SK-N-SH treated with all-trans-retinoic acid at 6 μM for 48 hours (cell line): ENCODE data around the gene PAK5.

Source experiments
- ATAC-seq: fragments of 200-7000 bp; cut with Tn5 transposase; 3 replicates; pipeline ENCODE4 v1.9.1; 2020; ENCODE audit warnings: mild to moderate bottlenecking, moderate library complexity
- ARNTL ChIP-seq: fragments of 450-650 bp; formaldehyde crosslinking; IDR thresholded peaks from 2 replicates; pipeline ENCODE4 v1.5.0; 2020; ENCODE audit warnings: low read depth, mild to moderate bottlenecking, moderate library complexity, borderline replicate concordance
- BACH2 ChIP-seq: fragments of 250-450 bp; sonication (Bioruptor Pico); IDR thresholded peaks from 2 replicates; pipeline ENCODE4 v1.9.0; 2021; ENCODE audit warnings: mild to moderate bottlenecking, borderline replicate concordance
- CSDC2 ChIP-seq: fragments of 250-450 bp; sonication (Bioruptor Pico); IDR thresholded peaks from 2 replicates; pipeline ENCODE4 v1.5.0; 2020; ENCODE audit warnings: mild to moderate bottlenecking, moderate library complexity
- GLIS3 ChIP-seq: fragments of 250-450 bp; sonication (Bioruptor Pico); IDR thresholded peaks from 2 replicates; pipeline ENCODE4 v1.5.0; 2020; ENCODE audit warnings: mild to moderate bottlenecking, moderate library complexity
- ISL1 ChIP-seq: fragments of 250-450 bp; sonication (Bioruptor Pico); IDR thresholded peaks from 2 replicates; pipeline ENCODE4 v2.1.2; 2022; ENCODE audit warnings: mild to moderate bottlenecking, moderate library complexity
- OSR1 ChIP-seq: fragments of 250-450 bp; sonication (Bioruptor Pico); IDR thresholded peaks from 2 replicates; pipeline ENCODE4 v1.8.0; 2022; ENCODE audit warnings: moderate library complexity, mild to moderate bottlenecking, inconsistent platforms
- PPARA ChIP-seq: fragments of 250-450 bp; sonication (Bioruptor Pico); IDR thresholded peaks from 2 replicates; pipeline ENCODE4 v1.5.0; 2020; ENCODE audit warnings: mild to moderate bottlenecking, borderline replicate concordance
- RARB ChIP-seq: fragments of 250-450 bp; sonication (Bioruptor Pico); IDR thresholded peaks from 2 replicates; pipeline ENCODE4 v1.8.0; 2021; ENCODE audit warnings: mild to moderate bottlenecking, moderate library complexity
- SNAI2 ChIP-seq: fragments of 250-450 bp; sonication (Bioruptor Pico); IDR thresholded peaks from 2 replicates; pipeline ENCODE4 v1.5.0; 2020; ENCODE audit warnings: mild to moderate bottlenecking, moderate library complexity
- TCF4 ChIP-seq: fragments of 250-450 bp; sonication (Bioruptor Pico); IDR thresholded peaks from 2 replicates; pipeline ENCODE4 v1.8.0; 2021; ENCODE audit warnings: mild to moderate bottlenecking, moderate library complexity, borderline replicate concordance
- TOX ChIP-seq: fragments of 250-450 bp; sonication (Bioruptor Pico); IDR thresholded peaks from 2 replicates; pipeline ENCODE4 v1.8.0; 2021; ENCODE audit warnings: mild to moderate bottlenecking, moderate library complexity, borderline replicate concordance
- ZC3H10 ChIP-seq: fragments of 250-450 bp; sonication (Bioruptor Pico); IDR thresholded peaks from 2 replicates; pipeline ENCODE4 v1.5.1; 2021; ENCODE audit warnings: mild to moderate bottlenecking, moderate library complexity
- ZFP3 ChIP-seq: fragments of 250-450 bp; sonication (Bioruptor Pico); IDR thresholded peaks from 2 replicates; pipeline ENCODE4 v1.5.0; 2020; ENCODE audit warnings: mild to moderate bottlenecking, moderate library complexity
- ZFP30 ChIP-seq: fragments of 450-650 bp; formaldehyde crosslinking; IDR thresholded peaks from 2 replicates; pipeline ENCODE4 v1.5.0; 2022; ENCODE audit warnings: mild to moderate bottlenecking, moderate library complexity
- ZNF565 ChIP-seq: fragments of 450-650 bp; formaldehyde crosslinking; conservative IDR thresholded peaks from 2 replicates; pipeline ENCODE4 v1.5.0; 2020; ENCODE audit warnings: low read depth, mild to moderate bottlenecking, moderate library complexity
- ZNF70 ChIP-seq: fragments of 450-650 bp; formaldehyde crosslinking; IDR thresholded peaks from 2 replicates; pipeline ENCODE4 v1.5.0; 2020; ENCODE audit warnings: mild to moderate bottlenecking, moderate library complexity
- TF ChIP-seq, protein P1 (sequence below): fragments of 250-450 bp; sonication (Bioruptor Pico); IDR thresholded peaks from 2 replicates; pipeline ENCODE4 v1.8.0; 2021; ENCODE audit warnings: low read depth, mild to moderate bottlenecking, moderate library complexity, borderline replicate concordance
- TF ChIP-seq, protein P2 (sequence below): fragments of 250-450 bp; sonication (Bioruptor Pico); IDR thresholded peaks from 2 replicates; pipeline ENCODE4 v1.5.0; 2020; ENCODE audit warnings: mild to moderate bottlenecking, moderate library complexity
- TF ChIP-seq, protein P3 (sequence below): fragments of 250-450 bp; sonication (Bioruptor Pico); IDR thresholded peaks from 2 replicates; pipeline ENCODE4 v1.5.1; 2021; ENCODE audit warnings: mild to moderate bottlenecking, moderate library complexity
- TF ChIP-seq, protein P4 (sequence below): fragments of 250-450 bp; sonication (Bioruptor Pico); IDR thresholded peaks from 2 replicates; pipeline ENCODE4 v1.5.1; 2020; ENCODE audit warnings: low read depth, mild to moderate bottlenecking, moderate library complexity

The PAK5 gene

DNA sequence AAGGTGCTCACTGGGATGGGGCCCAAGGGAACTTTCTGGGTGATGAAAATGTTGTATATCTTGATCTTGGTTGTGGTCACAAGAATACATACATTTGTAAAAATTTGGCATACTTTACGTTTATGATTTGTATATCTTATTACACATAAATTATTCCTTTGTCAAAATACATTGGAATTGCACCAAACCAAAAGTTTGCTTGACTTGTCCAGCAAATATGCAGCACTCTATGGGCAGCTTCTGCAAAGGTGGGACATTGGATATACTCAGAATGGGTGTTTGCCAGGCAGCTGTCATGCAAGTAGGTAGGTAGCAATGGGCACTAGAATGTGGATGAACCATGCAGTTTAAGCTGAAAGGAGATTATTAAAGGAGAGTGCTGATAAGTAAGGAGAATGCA is 246.5 kb downstream of the PAK5 start (continued):
- TF ChIP-seq, protein P1, sequence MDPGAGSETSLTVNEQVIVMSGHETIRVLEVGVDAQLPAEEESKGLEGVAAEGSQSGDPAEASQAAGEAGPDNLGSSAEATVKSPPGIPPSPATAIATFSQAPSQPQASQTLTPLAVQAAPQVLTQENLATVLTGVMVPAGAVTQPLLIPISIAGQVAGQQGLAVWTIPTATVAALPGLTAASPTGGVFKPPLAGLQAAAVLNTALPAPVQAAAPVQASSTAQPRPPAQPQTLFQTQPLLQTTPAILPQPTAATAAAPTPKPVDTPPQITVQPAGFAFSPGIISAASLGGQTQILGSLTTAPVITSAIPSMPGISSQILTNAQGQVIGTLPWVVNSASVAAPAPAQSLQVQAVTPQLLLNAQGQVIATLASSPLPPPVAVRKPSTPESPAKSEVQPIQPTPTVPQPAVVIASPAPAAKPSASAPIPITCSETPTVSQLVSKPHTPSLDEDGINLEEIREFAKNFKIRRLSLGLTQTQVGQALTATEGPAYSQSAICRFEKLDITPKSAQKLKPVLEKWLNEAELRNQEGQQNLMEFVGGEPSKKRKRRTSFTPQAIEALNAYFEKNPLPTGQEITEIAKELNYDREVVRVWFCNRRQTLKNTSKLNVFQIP: no peak
- TF ChIP-seq ZNF70 (CRISPR knock-in tag) (no peak), RARB (CRISPR knock-in tag) (no peak), TCF4 (CRISPR knock-in tag) (no peak), ARNTL (CRISPR knock-in tag) (no peak), SNAI2 (CRISPR knock-in tag) (no peak)
- TF ChIP-seq, all 23 proteins: peak for 0

DNA sequence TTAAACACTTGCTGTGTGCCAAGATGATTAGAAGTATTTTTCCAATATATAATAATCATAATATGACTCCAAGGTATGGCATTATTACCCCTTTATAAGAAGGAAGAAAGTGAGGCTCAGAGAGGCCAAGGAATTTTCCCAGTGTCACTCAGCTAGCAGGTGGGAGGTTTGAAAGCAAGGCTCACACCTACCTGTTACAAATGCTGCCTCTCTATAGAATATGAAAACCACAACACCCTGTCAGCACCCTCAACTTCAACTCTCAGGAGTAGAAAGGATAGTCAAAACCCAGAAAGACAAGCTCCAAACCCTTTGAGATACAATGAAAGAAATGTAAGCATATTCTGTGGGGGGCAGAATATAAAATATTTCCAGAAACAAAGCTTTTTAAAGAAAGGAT is 247.8 kb downstream of the PAK5 start:
- TF ChIP-seq ZNF70 (CRISPR knock-in tag) (no peak), ZNF565 (no peak), GLIS3 (CRISPR knock-in tag) (no peak), ARNTL (CRISPR knock-in tag) (no peak), CSDC2 (CRISPR knock-in tag) (no peak), SNAI2 (CRISPR knock-in tag) (no peak), PPARA (CRISPR knock-in tag) (no peak), ZFP3 (CRISPR knock-in tag) (no peak), BACH2 (no peak), ZC3H10 (CRISPR knock-in tag) (no peak), ZFP30 (CRISPR knock-in tag) (no peak), TOX (no peak)
- TF ChIP-seq, protein P2, sequence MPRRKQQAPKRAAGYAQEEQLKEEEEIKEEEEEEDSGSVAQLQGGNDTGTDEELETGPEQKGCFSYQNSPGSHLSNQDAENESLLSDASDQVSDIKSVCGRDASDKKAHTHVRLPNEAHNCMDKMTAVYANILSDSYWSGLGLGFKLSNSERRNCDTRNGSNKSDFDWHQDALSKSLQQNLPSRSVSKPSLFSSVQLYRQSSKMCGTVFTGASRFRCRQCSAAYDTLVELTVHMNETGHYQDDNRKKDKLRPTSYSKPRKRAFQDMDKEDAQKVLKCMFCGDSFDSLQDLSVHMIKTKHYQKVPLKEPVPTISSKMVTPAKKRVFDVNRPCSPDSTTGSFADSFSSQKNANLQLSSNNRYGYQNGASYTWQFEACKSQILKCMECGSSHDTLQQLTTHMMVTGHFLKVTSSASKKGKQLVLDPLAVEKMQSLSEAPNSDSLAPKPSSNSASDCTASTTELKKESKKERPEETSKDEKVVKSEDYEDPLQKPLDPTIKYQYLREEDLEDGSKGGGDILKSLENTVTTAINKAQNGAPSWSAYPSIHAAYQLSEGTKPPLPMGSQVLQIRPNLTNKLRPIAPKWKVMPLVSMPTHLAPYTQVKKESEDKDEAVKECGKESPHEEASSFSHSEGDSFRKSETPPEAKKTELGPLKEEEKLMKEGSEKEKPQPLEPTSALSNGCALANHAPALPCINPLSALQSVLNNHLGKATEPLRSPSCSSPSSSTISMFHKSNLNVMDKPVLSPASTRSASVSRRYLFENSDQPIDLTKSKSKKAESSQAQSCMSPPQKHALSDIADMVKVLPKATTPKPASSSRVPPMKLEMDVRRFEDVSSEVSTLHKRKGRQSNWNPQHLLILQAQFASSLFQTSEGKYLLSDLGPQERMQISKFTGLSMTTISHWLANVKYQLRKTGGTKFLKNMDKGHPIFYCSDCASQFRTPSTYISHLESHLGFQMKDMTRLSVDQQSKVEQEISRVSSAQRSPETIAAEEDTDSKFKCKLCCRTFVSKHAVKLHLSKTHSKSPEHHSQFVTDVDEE (CRISPR knock-in tag): no peak
- TF ChIP-seq, protein P3, sequence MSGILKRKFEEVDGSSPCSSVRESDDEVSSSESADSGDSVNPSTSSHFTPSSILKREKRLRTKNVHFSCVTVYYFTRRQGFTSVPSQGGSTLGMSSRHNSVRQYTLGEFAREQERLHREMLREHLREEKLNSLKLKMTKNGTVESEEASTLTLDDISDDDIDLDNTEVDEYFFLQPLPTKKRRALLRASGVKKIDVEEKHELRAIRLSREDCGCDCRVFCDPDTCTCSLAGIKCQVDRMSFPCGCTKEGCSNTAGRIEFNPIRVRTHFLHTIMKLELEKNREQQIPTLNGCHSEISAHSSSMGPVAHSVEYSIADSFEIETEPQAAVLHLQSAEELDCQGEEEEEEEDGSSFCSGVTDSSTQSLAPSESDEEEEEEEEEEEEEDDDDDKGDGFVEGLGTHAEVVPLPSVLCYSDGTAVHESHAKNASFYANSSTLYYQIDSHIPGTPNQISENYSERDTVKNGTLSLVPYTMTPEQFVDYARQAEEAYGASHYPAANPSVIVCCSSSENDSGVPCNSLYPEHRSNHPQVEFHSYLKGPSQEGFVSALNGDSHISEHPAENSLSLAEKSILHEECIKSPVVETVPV: no peak
- TF ChIP-seq, protein P1: no peak
- no peak for ATAC-seq

DNA sequence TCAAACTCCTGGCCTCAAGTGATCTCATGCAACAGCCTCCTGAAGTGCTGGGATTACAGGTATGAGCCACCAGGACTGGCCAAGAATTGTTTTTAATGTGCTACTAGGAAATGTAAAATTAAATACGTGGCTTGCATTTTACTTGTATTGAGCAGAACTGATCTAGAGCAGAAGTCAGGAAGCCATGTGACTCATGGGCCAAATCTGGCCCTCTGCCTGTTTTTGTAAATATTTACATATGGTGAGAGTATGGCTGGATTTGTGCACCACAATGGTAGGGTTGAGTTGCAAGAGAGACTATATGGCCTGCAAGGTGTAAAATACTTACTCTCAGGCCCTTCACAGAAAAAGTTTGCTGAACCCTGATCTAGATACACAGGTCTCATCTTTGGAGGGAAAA is 248.7 kb downstream of the PAK5 start:
- TF ChIP-seq GLIS3 (CRISPR knock-in tag) (no peak), BACH2 (no peak), RARB (CRISPR knock-in tag) (no peak), ISL1 (no peak), ZFP3 (CRISPR knock-in tag) (no peak), PPARA (CRISPR knock-in tag) (no peak), CSDC2 (CRISPR knock-in tag) (no peak), OSR1 (CRISPR knock-in tag) (no peak), TOX (no peak), ZNF565 (no peak), ZNF70 (CRISPR knock-in tag) (no peak)
- TF ChIP-seq, protein P3: no peak
- TF ChIP-seq, protein P1: no peak
- TF ChIP-seq, protein P4, sequence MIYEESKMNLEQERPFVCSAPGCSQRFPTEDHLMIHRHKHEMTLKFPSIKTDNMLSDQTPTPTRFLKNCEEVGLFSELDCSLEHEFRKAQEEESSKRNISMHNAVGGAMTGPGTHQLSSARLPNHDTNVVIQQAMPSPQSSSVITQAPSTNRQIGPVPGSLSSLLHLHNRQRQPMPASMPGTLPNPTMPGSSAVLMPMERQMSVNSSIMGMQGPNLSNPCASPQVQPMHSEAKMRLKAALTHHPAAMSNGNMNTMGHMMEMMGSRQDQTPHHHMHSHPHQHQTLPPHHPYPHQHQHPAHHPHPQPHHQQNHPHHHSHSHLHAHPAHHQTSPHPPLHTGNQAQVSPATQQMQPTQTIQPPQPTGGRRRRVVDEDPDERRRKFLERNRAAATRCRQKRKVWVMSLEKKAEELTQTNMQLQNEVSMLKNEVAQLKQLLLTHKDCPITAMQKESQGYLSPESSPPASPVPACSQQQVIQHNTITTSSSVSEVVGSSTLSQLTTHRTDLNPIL (CRISPR knock-in tag): no peak
- TF ChIP-seq, protein P2 (CRISPR knock-in tag): no peak
- peak; percentile 87 for ATAC-seq
